ENCODE measurements around the gene EIF3L. TPM values are rescaled to one million over a fixed set of nuclear protein-coding genes. Genes with fewer than 3 reads are reported as not detected.
A peak's percentile ranks its signal among the peaks of the same experiment; 100 is the strongest.

EIF3L gene
- total RNA-seq (2021; fragmentation: NEBNext Ultra II Directional; extraction: Animal tissue kit (Norgen Biotek cat#: 25700)) (622 and 639 TPM in 2 replicates), polyA plus RNA-seq (2011; rRNA removed) (588 and 886 TPM in 2 replicates), polyA minus RNA-seq (2011; rRNA and poly(A)+ RNA removed) (1,196 and 1,601 TPM in 2 replicates)
- polyA plus RNA-seq (2011; cell fraction: cytosol; rRNA removed) = 739 TPM
- 433 TPM for polyA plus RNA-seq (2011; cell fraction: nucleus; rRNA removed)
- polyA plus RNA-seq (2012, experiment 1 of 2) = 891 to 952 TPM (median 929 TPM) in 4 replicates
- 202 TPM for polyA plus RNA-seq (2012, experiment 2 of 2)
- 533 TPM for polyA plus RNA-seq (2013, experiment 1 of 2)
- polyA plus RNA-seq (2013, experiment 2 of 2) = 561 TPM
- 274 TPM for polyA minus RNA-seq (2011; cell fraction: cytosol; rRNA and poly(A)+ RNA removed)
- polyA minus RNA-seq (2011; cell fraction: nucleus; rRNA and poly(A)+ RNA removed) = 247 TPM
- long read RNA-seq, experiment 1, transcript EIF3L-203 (13 exons, 3,220 nt) = major isoform, 235 of 576 reads
- long read RNA-seq, experiment 1, transcript EIF3L-213 (6 exons, 1,294 nt) = minor isoform, 18 of 576 reads
- long read RNA-seq, experiment 1, partial matches to known transcripts = 214 of 576 reads
- long read RNA-seq, experiment 1, other reads (novel, unspliced or antisense) = 106 of 576 reads
- long read RNA-seq, experiment 2, transcript EIF3L-203 (13 exons, 3,220 nt) = major isoform, 538 of 601 reads
- long read RNA-seq, experiment 2, partial matches to known transcripts = 22 of 601 reads
- long read RNA-seq, experiment 2, other reads (novel, unspliced or antisense) = 41 of 601 reads

GRCh38 chr22:37849089-37849751 is at the start of gene EIF3L:
EIF3L (plus strand) TSS chr22:37849419; CDS start chr22:37849450, 31 bp downstream.
- no peaks in the 10 kb centered on the region for H3K9me3 ChIP-seq (ENCODE audit: insufficient read depth in 2 of 2, low read depth in 1 of 2, low read length in 1 of 2)
- peak within 1 kb of the TSS; percentile 88 for H3K18ac ChIP-seq (ENCODE audit: extremely low read depth, low read length)
- H2BK5ac ChIP-seq (ENCODE audit: low read depth, low read length) = peak within 1 kb of the TSS; percentile 85
- no peak within 1 kb of the TSS for H2BK20ac ChIP-seq (ENCODE audit: low read length)
- peak within 1 kb of the TSS; percentile 98 for H3K56ac ChIP-seq (replicated peaks; ENCODE audit: insufficient read length, low read depth, low read length)
- H3K36me3 ChIP-seq (ENCODE audit: control insufficient read depth in 2 of 4, insufficient read depth in 4 of 4, low read length in 3 of 4) = peaks cover 11 to 38% (median 31%) of the 10 kb centered on the region in 4 experiments
- H2BK15ac ChIP-seq (ENCODE audit: low read length) = no peak within 1 kb of the TSS
- 2% methylated on average over 49 of the region's 49 CpGs; no CpG with 5 or more reads in 1 of the 2 experiments for WGBS, 2 experiments (ENCODE audit: extremely low coverage in 1 of 2, insufficient coverage in 1 of 2, insufficient read length in 1 of 2, insufficient replicate concordance in 2 of 2, low coverage in 1 of 2, low lambda C conversion rate in 2 of 2, missing lambda C conversion rate in 1 of 2)
- H2BK120ac ChIP-seq (replicated peaks; ENCODE audit: low read depth, low read length) = peak within 1 kb of the TSS; percentile 8
- peak within 1 kb of the TSS; percentile 67 for H4K91ac ChIP-seq (replicated peaks; ENCODE audit: insufficient read length, low read length)
- peak within 1 kb of the TSS; percentile 96 to 99 (median 98) for H3K4me3 ChIP-seq (ENCODE audit: extremely low read depth in 1 of 4, insufficient read depth in 2 of 4, low read depth in 3 of 4, low read length in 4 of 4)
- no peak for FAIRE-seq
- peak within 1 kb of the TSS; percentile 82 for H3K4ac ChIP-seq (replicated peaks; ENCODE audit: insufficient read length, low read depth, low read length)
- no peaks in the 10 kb centered on the region for H3K27me3 ChIP-seq (replicated peaks in 1 of 4; ENCODE audit: control insufficient read depth in 3 of 4, extremely low read depth in 1 of 4, insufficient read depth in 3 of 4, low read length in 3 of 4)
- CTCF ChIA-PET (ENCODE audit: partially characterized antibody) = interaction anchor here (1.2 to 2.7 kb wide), 2 partner anchors 18 to 31 kb away, joined by 4 to 19 read pairs; no protein-coding TSS in a partner anchor
- peak within 1 kb of the TSS; percentile 71 to 97 (median 88) for H3K9ac ChIP-seq (replicated peaks in 1 of 4; ENCODE audit: extremely low read depth in 1 of 4, low read depth in 3 of 4, low read length in 3 of 4)
- 0 out of 2 replicates have a peak within 1 kb of the TSS, but pooled peaks have one; percentile 12 for H2AFZ ChIP-seq (ENCODE audit: low read length)
- H3K14ac ChIP-seq (ENCODE audit: insufficient read length) = peak within 1 kb of the TSS; percentile 35
- peak within 1 kb of the TSS; percentile 92 to 98 for H3K4me2 ChIP-seq (ENCODE audit: insufficient read depth in 1 of 2, low read depth in 2 of 2, low read length in 2 of 2)
- H4K8ac ChIP-seq (ENCODE audit: extremely low read depth, insufficient read depth, low read length) = peak within 1 kb of the TSS; percentile 96; the same call in 1 of the 2 replicates
- H3K79me2 ChIP-seq (ENCODE audit: control insufficient read depth in 1 of 2, insufficient read depth in 2 of 2, low read length in 2 of 2) = peaks cover 9 to 53% of the 10 kb centered on the region in 2 experiments
- peak within 1 kb of the TSS; percentile 86 for H3K27ac ChIP-seq (ENCODE audit: low read depth, low read length)
- peak within 1 kb of the TSS; percentile 75; the same call in 1 of the 2 replicates for H2AK5ac ChIP-seq (ENCODE audit: low read depth, low read length)
- peaks cover 3% of the 10 kb centered on the region for H3K79me1 ChIP-seq (ENCODE audit: low read depth, low read length)
- H2BK12ac ChIP-seq (ENCODE audit: low read depth, low read length) = 0 out of 2 replicates have a peak within 1 kb of the TSS, but pooled peaks have one; percentile 1
- peak within 1 kb of the TSS; percentile 50 for H4K5ac ChIP-seq (ENCODE audit: insufficient read length, low read depth, low read length)
- peak within 1 kb of the TSS; percentile 71 for H3K23ac ChIP-seq (ENCODE audit: insufficient read length)
- peaks cover 2 to 3% of the 10 kb centered on the region in 2 experiments for H4K20me1 ChIP-seq (replicated peaks in 1 of 2; ENCODE audit: control insufficient read depth in 1 of 2, insufficient read depth in 2 of 2, low read length in 2 of 2)
- POLR2A ChIA-PET (ENCODE audit: partially characterized antibody) = interaction anchor here (0.9 to 3.7 kb wide), 17 partner anchors 8 to 213 kb away, joined by 3 to 27 read pairs (median 3); partner anchors contain the start of gene GALR3
- H3K23me2 ChIP-seq (ENCODE audit: low read depth, low read length) = peaks cover 9% of the 10 kb centered on the region
- H3K4me1 ChIP-seq (replicated peaks in 1 of 4; ENCODE audit: control insufficient read depth in 3 of 4, insufficient read depth in 4 of 4, low read length in 3 of 4) = peaks cover 0 to 2% (median 2%) of the 10 kb centered on the region in 4 experiments; a peak in 3 of 7 replicates
- DNase-seq (ENCODE audit: low read depth in 1 of 2, low spot score in 2 of 2) = peak; percentile 68 to 90
- TF ChIP-seq PHF8 (conservative IDR thresholded peaks at IDR 0.05; ENCODE audit: low read depth, low read length) (peak; percentile 86), JUND (IDR thresholded peaks at IDR 0.05; ENCODE audit: low read length) (no peak), POLR2A (IDR thresholded peaks at IDR 0.05; ENCODE audit: control extremely low read depth in 1 of 2, low read depth in 2 of 2, low read length in 2 of 2) (peak; percentile 89 to 98), SAP30 (IDR thresholded peaks at IDR 0.05; ENCODE audit: insufficient read depth, insufficient replicate concordance, low read length) (no peak), TBP (IDR thresholded peaks at IDR 0.05; ENCODE audit: low read depth, low read length) (peak; percentile 90), BACH1 (IDR thresholded peaks at IDR 0.05; ENCODE audit: low read length) (no peak), HDAC2 (IDR thresholded peaks at IDR 0.05; ENCODE audit: borderline replicate concordance in 1 of 2, low read depth in 2 of 2, low read length in 2 of 2) (0 out of 4 replicates have a peak, but pooled peaks of 1 of the 2 experiments have one; percentile 31)
